ENCODE measurements around the gene HTT-AS.

HTT-AS gene

GRCh38 chr4:3087115-3087797, 12.9 kb upstream of the HTT-AS start:
- no peak for TF ChIP-seq CTCF (conservative IDR thresholded peaks at IDR 0.05)
- TF ChIP-seq ZFX (IDR thresholded peaks at IDR 0.05), result no peak
- no peak overlapping the region for H3K27ac ChIP-seq

- TF ChIP-seq ZFX (IDR thresholded peaks at IDR 0.05), result no peak
- no peak for TF ChIP-seq CTCF (conservative IDR thresholded peaks at IDR 0.05)
- no peak overlapping the region for H3K27ac ChIP-seq
Measured at GRCh38 chr4:3085948-3086670, 11.8 kb upstream of the HTT-AS start.

- TF ChIP-seq ZFX (IDR thresholded peaks at IDR 0.05), result no peak
- no peak overlapping the region for H3K27ac ChIP-seq
Measured at GRCh38 chr4:3083732-3084131, 9.4 kb upstream of the HTT-AS start.

GRCh38 chr4:3082925-3083515, 8.7 kb upstream of the HTT-AS start:
- no peak for TF ChIP-seq ZFX (IDR thresholded peaks at IDR 0.05)
- no peak for TF ChIP-seq CTCF (conservative IDR thresholded peaks at IDR 0.05)
- H3K27ac ChIP-seq, result no peak overlapping the region

GRCh38 chr4:3079694-3080123, 5.4 kb upstream of the HTT-AS start:
- H3K27ac ChIP-seq, result no peak overlapping the region
- TF ChIP-seq ZFX (IDR thresholded peaks at IDR 0.05) (no peak), CTCF (conservative IDR thresholded peaks at IDR 0.05) (no peak)

- H3K27ac ChIP-seq, result no peak overlapping the region
- TF ChIP-seq ZFX (IDR thresholded peaks at IDR 0.05) (no peak), CTCF (conservative IDR thresholded peaks at IDR 0.05) (no peak)
Measured at GRCh38 chr4:3077796-3078195, 3.5 kb upstream of the HTT-AS start.

GRCh38 chr4:3075652-3075981, 1.3 kb upstream of the HTT-AS start:
- TF ChIP-seq CTCF (conservative IDR thresholded peaks at IDR 0.05) (no peak), ZFX (IDR thresholded peaks at IDR 0.05) (no peak)
- peak overlapping the region; percentile 77 for H3K27ac ChIP-seq

Data from C4-2B (cell line).